Middle frontal gyrus (tissue), 1 donor: Measurements from ENCODE around the gene SLC44A1.
"Not testable (repeated sequence)": the region's sequence is repeated elsewhere in the genome, so short reads cannot be mapped to it uniquely, and the experiment has no call there.

Source experiments
- DNase-seq: peaks from one replicate; pipeline ENCODE4 v3.0.0-alpha.2; 2015; ENCODE audit warnings: low spot score; ENCODE audit errors: extremely low spot score

Gene SLC44A1

DNA sequence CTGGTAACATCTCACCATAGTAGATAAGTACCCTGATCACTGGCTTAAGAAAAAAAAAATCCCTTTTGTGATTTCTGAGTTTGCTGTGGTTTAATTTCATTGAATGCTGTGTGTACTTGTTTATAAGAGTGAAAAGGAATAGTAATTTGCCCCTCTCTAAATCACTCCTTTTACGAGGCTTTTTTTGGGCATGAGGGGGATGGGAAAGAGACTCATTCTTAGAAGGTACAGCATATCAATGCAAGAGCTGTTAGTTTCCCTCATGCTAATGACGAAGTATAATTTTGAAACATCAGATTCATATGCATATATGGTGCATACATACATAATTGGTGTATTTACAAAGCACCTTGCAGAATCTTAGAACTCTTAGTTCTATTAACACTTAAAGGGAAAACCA lies 2.4 kb upstream of the SLC44A1 start:
- no peak for DNase-seq

DNA sequence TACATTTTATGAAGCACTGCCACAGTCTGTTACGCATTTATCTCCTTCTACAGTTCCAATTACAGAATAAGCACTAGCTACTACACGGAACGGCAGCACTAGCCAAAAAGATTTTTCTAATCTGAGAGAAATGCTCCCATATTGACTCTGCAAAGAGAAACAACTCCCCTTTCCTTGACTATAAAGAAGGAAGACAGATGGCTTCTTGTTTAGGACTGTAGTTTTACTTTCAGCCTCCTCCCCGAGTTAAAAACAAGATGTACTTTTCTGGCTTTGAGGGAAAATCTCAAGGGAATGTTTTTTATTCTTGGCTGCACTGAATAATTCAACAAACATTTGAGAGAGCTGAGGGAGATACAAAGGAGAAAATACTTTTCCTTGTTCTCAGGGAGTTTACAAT lies 1.9 kb upstream of the SLC44A1 start:
- peak; percentile 40 for DNase-seq

- DNase-seq: no peak
These were observed 1.3 kb upstream of the SLC44A1 start for GRCh38 chr9:105243015-105243686.

DNA sequence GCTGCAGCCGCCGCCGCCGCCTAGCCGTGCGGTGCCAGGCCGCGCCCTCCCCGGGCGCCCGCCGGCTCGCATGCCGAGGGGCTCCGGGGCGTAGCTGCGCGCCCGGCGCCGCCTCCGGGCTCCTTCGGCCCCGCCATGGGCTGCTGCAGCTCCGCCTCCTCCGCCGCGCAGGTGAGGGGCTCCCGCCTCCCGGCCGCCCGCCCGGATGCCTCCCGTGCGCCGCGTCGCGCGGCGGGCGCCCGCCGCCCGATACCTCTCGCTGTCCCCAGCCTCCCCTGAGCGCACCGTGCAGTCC lies 230 bp downstream of the SLC44A1 start:
- DNase-seq: no peak

- peak; percentile 53 for DNase-seq
These were observed 809 bp downstream of the SLC44A1 start for GRCh38 chr9:105245029-105245890.

- DNase-seq: no peak
These were observed 1.4 kb downstream of the SLC44A1 start for GRCh38 chr9:105245891-105246161.

DNA sequence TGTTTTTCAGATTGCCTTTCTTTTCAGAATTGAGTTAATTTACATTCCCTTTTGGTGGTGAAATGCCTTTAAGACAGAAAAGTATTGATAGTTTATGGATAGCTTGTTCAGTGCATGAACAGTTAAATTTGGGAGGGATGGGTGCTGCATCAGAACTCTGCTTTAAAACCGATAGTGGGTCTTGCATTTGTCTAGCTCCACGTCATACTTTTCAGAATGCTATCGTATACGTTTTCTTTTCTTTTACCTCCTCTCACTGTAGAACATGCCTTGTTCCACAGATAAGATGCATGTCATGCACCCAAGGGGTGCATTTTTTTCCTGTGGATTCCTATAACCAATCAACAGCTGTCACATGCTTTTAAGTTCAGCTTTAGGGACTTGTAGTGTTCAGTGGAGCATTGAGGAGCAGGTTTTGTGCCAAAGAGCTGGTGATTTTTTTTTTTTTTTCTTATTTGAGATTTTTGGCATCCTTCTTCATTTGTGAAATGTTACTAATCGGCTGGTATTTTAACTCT lies 2.3 kb downstream of the SLC44A1 start:
- DNase-seq: no peak

GRCh38 chr9:105248691-105249090 lies 4.2 kb downstream of the SLC44A1 start:
- no peak for DNase-seq

GRCh38 chr9:105251133-105251532 lies 6.7 kb downstream of the SLC44A1 start:
- no peak for DNase-seq

GRCh38 chr9:105251733-105252404 lies 7.4 kb downstream of the SLC44A1 start:
- DNase-seq: no peak

- DNase-seq: no peak
These were observed 7.9 kb downstream of the SLC44A1 start for GRCh38 chr9:105252405-105252756.

DNA sequence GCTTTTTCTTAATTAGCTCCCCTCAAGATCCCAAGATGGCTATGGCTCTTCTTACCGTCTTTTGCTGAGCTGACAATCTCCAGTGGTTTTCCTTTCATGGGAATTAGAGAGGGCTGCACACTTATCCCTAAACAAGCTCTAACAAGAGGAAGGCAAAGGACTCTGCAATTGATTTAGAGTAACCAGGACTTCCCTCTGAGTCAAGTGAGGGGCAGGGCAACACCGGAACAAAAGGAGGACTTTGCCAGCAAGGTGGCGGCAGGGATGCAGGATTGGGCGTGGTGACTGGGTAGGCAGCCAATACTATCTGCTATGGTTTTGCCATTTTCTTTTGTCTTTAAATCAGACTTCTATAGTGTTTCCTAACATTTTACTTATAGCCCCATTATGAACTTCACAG lies 9.8 kb downstream of the SLC44A1 start:
- DNase-seq: no peak

DNA sequence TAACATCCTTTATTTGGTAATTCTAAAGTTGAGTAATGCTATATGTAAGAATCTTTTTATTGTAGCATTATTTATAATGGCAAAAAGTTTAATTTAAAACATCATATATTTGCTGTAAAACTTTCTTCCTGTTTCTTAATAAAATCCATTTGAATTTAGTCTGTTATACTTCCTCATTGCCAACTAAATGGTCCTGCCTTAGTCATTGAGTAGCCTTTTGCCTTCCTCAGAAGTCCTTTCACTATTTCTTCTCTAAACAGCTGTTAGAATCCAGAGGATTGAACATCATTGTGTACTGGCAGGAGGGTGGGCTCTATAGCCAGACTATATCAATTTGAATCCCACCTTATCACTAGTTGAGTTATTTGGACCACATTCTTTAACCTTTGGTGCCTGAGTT lies 11.0 kb downstream of the SLC44A1 start:
- no peak for DNase-seq

DNA sequence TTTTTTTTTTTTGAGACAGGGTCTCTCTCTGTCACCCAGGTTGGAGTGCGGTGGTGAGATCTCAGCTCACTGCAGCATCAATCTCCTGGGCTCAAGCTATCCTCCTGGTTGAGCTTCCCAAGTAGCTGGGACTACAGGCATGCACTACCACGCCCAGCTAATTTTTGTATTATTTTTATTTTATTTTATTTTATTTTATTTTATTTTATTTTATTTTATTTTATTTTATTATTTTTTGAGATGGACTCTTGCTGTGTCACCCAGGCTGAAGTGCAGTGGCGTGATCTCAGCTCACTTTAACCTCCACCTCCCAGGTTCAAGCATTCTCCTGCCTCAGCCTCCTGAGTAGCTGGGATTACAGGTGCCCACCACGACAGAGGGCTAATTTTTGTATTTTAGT lies 12.1 kb downstream of the SLC44A1 start:
- DNase-seq: not testable (repeated sequence)

DNA sequence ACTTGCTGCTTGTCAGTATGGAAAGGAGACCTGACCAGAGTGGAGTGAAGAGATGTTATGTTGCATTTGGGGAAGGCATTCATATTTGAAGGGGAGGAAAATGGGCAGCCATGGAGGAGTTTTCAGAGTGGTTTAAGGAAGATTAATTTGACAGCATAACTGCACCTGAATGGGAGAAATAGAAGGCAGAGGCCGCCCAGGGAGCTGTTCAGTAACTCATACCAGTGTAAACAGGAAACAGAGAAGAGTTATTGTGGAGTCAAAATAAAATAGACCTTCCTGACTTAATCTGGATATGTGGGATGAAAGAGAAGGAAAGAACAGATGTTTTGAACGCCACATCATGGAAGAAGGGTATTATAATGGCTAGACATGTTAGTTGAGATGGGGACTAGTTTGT lies 13.4 kb downstream of the SLC44A1 start:
- no peak for DNase-seq

GRCh38 chr9:105258225-105258737 lies 13.8 kb downstream of the SLC44A1 start:
- no peak for DNase-seq

- no peak for DNase-seq
These were observed 14.8 kb downstream of the SLC44A1 start for GRCh38 chr9:105259274-105259673.

GRCh38 chr9:105259731-105260612 lies 15.5 kb downstream of the SLC44A1 start:
- no peak for DNase-seq

GRCh38 chr9:105262497-105262896 lies 18.0 kb downstream of the SLC44A1 start:
- DNase-seq: no peak

GRCh38 chr9:105264380-105264779 lies 19.9 kb downstream of the SLC44A1 start:
- DNase-seq: no peak

- DNase-seq: not testable (repeated sequence)
These were observed 23.8 kb downstream of the SLC44A1 start for GRCh38 chr9:105268254-105268653.
